Measurements from ENCODE around the gene HMGN2. TPM values are rescaled to one million over a fixed set of nuclear protein-coding genes. Genes with fewer than 3 reads are reported as not detected.
A peak's percentile ranks its signal among the peaks of the same experiment; 100 is the strongest.
"Not testable (repeated sequence)": the region's sequence is repeated elsewhere in the genome, so short reads cannot be mapped to it uniquely, and the experiment has no call there.

HMGN2 gene
- total RNA-seq, 1 donor from 2014 or later: 145 TPM

DNA sequence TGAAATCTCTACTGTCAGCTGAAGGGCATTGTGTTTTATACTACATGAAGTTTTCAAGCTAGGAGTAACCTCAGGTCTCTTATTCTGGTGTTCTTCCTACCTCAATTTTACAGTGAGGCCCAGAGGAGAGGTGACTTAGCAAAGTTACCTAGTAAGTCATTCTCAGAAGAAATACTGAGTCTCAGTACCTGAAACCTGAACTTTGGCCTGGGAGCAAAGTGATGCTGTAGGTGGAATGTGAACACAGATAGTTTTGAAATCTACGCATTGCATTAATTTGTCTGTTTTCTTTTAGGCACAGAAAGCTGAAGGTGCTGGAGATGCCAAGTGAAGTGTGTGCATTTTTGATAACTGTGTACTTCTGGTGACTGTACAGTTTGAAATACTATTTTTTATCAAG, 2.6 kb downstream of the HMGN2 start:
- intact Hi-C loops (cut with micrococcal nuclease): no loop called here
- ATAC-seq: no peak
- no peak for DNase-seq

- intact Hi-C loops (cut with micrococcal nuclease): no loop called here
- no peak for DNase-seq
- no peak for ATAC-seq
Measured at GRCh38 chr1:26475989-26476388, 3.7 kb downstream of the HMGN2 start.

GRCh38 chr1:26476958-26477357, 4.7 kb downstream of the HMGN2 start:
- DNase-seq (no peak), ATAC-seq (no peak)
- intact Hi-C loops (cut with micrococcal nuclease): no loop called here

DNA sequence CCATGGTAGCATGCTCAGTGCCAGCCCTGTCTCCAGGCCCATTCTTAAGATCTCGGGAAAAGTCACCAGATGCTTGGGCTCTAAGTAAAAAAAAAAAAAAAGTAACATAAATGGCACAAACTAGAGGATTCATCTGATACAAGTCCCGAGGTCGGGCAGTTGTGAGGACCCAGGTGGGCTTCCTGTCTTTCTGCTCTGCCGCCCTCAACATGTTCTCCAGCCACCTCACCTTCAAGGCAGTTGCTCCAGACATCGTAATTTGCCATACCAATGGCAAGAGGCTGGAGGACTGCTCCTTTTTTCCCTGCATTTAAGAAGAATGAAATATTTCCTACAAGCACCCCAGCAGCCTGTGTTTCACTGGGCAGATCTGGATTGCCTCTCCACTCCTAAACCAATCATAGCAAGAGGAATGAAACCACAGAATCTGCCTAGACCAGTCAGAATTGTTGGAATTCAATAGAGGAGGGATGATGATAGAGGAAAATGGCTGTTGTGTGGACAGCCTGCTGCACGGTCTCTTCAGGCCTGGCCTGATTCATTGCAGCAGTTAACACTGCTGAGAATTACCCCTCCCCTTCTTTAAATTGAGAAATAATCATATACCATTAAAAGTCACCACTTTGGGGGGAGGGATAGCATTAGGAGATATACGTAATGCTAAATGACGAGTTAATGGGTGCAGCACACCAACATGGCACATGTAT, 5.4 kb downstream of the HMGN2 start:
- DNase-seq (no peak), ATAC-seq (no peak)
- intact Hi-C loops (cut with micrococcal nuclease): no loop called here

DNA sequence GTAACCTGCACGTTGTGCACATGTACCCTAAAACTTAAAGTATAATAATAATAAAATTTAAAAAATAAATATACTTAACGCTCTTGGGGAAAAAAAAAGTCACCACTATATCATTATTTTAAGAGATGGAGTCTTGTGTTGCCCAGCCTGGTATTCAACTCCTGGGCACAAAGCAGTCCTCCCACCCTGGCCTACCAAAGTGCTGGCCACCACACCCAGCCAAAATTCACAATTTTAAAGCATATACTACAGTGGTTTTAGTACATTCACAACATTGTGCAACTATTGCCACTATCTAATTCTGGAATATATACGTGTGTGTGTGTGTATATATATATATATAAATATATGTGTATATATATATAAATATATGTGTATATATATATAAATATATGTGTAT, 5.9 kb downstream of the HMGN2 start:
- intact Hi-C loops (cut with micrococcal nuclease): no loop called here
- ATAC-seq: no peak

GRCh38 chr1:26478988-26479387, 6.7 kb downstream of the HMGN2 start:
- DNase-seq (no peak), ATAC-seq (no peak)
- intact Hi-C loops (cut with micrococcal nuclease): no loop called here

More for the DNA sequence above, 5.9 kb downstream of the HMGN2 start:
- DNase-seq: no peak

DNA sequence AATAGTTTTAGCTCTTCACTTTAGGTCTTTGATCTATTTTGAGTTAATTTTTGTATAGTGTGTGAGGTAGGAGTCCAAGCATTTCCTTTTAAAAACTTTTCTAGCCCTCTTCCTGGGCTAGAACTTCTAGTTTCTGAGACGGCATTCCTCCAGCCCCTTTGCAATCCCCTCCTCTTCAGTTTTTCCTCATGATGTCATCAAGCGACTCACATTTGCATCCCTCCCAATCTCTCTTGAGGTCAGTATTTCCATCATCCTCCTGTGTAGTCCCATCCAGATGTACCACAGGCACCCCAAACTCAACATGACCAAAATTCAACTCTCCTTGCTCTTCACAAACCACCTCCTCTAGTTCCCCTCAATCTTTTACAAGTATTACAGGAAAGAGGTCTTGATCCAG, 10.7 kb downstream of the HMGN2 start:
- intact Hi-C loops (cut with micrococcal nuclease): no loop called here
- DNase-seq (no peak), ATAC-seq (no peak)

DNA sequence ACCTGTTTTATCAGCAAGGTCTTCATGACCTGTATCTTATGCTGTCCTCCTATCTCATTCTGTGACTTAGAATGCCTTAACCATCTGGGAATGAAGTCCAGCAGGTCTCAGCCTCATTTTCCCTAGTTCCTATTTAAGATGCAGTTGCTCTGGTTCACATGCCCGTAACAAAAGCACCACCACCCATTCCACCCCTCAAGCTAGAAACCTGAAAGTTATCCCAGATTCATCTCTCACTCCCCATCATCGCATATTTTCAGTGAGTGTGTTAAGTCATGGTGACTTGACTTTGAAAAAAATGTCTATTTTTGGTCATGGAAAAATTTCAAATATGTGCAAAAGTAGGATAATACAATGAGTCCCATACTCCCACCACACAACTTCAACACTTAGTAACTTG, 11.7 kb downstream of the HMGN2 start:
- intact Hi-C loops (cut with micrococcal nuclease): no loop called here
- ATAC-seq: no peak

DNA sequence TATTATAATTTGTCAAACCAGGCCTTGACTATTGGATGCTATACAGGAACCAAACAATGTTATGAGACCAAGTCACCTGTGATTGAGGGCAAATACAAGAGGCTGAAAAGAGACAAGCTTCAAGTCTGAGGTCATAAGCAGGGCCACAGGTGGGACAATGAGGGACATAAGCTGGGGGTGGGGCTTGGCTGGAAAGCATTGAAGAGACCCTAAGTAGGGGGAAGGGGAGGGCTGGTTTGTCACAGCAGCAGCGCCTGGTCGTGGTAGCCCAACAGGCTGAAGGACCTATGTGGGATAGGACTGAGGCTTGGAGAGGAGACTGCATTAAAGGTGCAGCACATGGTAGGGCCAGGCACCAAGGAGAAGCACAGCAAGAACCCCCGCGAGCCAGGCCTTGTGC, 17.9 kb downstream of the HMGN2 start:
- DNase-seq: no peak
- intact Hi-C loops (cut with micrococcal nuclease): no loop called here
- no peak for ATAC-seq

More for the DNA sequence above, 11.7 kb downstream of the HMGN2 start:
- DNase-seq: no peak

DNA sequence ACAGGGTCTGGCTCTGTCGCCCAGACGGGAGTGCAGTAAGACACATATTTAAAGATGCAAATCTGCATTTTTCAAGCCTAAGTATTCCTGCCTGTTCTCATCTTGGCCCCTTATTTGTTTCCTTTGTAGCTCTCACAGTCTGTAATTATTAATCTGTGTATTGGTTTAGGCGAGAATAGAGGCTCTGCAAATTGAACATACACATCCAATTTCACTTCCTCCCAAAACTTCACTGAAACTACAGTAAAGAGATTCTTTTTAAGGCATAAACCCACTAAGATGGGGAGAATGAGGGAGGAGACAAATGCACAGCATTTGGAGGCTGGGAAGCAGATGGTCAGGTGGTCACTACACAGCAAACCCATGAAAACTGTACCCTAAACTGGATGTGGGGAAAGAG, 21.0 kb downstream of the HMGN2 start:
- no peak for DNase-seq
- no peak for ATAC-seq
- intact Hi-C loops (cut with micrococcal nuclease): no loop called here

- no peak for DNase-seq
- intact Hi-C loops (cut with micrococcal nuclease): no loop called here
- ATAC-seq: no peak
Measured at GRCh38 chr1:26493938-26494337, 21.7 kb downstream of the HMGN2 start.

DNA sequence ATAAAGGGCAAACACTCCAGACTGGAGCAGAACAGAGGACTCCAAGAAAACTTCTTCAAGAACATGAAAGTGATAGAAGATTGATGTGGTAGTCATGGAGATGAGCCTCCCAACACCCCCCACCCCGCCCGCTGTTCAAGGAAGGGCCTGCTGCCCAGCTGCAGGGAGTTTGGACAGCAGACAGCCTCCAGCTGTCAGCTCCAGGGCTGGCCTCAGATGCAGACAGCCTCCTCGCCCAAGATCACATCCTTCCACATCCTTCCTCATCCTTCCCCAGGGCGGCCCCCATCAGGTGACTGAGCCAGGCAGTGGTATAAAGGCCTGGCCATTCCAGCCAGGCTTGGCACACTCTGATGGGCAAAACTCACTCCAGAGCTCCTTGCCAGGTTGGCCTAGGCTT, 24.6 kb downstream of the HMGN2 start:
- intact Hi-C loops (cut with micrococcal nuclease): no loop called here
- DNase-seq: peak; percentile 39

DNA sequence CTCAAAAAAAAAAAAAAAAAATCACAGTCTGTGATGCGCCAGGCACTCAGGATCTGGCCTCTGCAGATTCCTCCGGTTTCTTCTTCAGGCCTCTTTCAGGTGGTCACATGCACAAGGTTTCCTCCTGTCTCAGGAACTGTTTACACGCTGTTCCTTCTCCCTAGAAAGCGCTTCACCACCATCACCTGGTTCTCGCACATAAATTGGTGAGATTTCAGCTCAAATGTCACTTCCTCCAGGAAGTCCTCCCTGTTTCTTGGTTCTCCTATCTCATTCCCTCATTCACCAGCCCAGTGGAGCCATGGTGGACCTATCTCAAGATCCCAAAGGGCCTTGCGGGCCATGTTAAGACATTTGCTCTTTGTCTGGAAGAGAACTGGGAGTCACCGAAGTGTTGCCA, 26.7 kb downstream of the HMGN2 start:
- intact Hi-C loops (cut with micrococcal nuclease): no loop called here
- no peak for ATAC-seq
- no peak for DNase-seq

More for the DNA sequence above, 24.6 kb downstream of the HMGN2 start:
- no peak for ATAC-seq

GRCh38 chr1:26500488-26501175, 28.4 kb downstream of the HMGN2 start:
- ATAC-seq: peak; percentile 95
- intact Hi-C loops (cut with micrococcal nuclease): no loop called here
- peak; percentile 94 for DNase-seq

DNA sequence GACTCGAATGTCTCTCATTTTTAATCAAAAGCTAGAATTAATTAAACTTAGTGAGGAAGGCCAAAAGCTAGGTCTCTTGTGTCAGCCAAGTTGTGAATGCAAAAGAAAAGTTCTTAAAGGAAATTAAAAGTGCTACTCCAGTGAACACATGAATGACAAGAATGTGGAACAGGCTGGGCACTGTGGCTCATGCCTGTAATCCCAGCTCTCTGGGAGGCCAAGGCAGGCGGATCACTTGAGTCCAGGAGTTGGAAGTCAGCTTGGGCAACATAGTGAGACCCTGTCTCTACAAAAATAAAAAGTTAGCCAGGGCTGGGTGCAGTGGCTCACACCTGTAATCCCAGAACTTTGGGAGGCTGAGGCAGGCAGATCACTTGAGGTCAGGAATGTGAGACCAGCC, 38.5 kb downstream of the HMGN2 start:
- intact Hi-C loops (cut with micrococcal nuclease); ATAC-seq; DNase-seq: not testable (repeated sequence)

GRCh38 chr1:26515836-26516235, 43.6 kb downstream of the HMGN2 start:
- ATAC-seq, DNase-seq: not testable (repeated sequence)

GRCh38 chr1:26516987-26517765, 44.9 kb downstream of the HMGN2 start:
- intact Hi-C loops (cut with micrococcal nuclease): no loop called here
- ATAC-seq (no peak), DNase-seq (no peak)

More at GRCh38 chr1:26515836-26516235, 43.6 kb downstream of the HMGN2 start:
- intact Hi-C loops (cut with micrococcal nuclease): not testable (repeated sequence)

GRCh38 chr1:26517766-26518049, 45.5 kb downstream of the HMGN2 start:
- ATAC-seq (no peak), DNase-seq (no peak)
- intact Hi-C loops (cut with micrococcal nuclease): no loop called here

DNA sequence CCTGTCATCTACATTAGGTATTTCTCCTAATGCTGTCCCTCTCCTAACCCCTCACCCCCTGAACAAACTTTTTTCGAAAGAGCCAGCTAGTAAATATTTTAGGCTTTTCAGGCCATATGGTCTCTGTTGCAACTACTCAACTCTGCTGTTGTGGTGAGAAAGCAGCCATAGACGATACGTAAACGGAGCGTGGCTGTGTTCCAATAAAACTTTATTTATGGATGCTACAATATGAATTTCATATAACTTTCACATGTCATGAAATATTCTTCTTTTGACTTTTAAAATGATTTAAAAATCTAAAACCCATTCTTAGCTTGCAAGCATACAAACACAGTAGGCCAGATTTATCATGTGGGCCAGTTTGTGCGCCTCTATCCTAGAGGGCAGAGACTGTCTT, 46.1 kb downstream of the HMGN2 start:
- ATAC-seq: no peak
- intact Hi-C loops (cut with micrococcal nuclease): no loop called here
- DNase-seq: no peak

- DNase-seq (no peak), ATAC-seq (no peak)
- intact Hi-C loops (cut with micrococcal nuclease): no loop called here
Measured at GRCh38 chr1:26520339-26520738, 48.1 kb downstream of the HMGN2 start.

Data from left ventricle myocardium superior (tissue), 1 donor.